ENCODE measurements around the gene TEX52. TPM values are rescaled to one million over a fixed set of nuclear protein-coding genes. Genes with fewer than 3 reads are reported as not detected.

TEX52 gene
- total RNA-seq, 6 experiments from 2014 or later = not detected

DNA sequence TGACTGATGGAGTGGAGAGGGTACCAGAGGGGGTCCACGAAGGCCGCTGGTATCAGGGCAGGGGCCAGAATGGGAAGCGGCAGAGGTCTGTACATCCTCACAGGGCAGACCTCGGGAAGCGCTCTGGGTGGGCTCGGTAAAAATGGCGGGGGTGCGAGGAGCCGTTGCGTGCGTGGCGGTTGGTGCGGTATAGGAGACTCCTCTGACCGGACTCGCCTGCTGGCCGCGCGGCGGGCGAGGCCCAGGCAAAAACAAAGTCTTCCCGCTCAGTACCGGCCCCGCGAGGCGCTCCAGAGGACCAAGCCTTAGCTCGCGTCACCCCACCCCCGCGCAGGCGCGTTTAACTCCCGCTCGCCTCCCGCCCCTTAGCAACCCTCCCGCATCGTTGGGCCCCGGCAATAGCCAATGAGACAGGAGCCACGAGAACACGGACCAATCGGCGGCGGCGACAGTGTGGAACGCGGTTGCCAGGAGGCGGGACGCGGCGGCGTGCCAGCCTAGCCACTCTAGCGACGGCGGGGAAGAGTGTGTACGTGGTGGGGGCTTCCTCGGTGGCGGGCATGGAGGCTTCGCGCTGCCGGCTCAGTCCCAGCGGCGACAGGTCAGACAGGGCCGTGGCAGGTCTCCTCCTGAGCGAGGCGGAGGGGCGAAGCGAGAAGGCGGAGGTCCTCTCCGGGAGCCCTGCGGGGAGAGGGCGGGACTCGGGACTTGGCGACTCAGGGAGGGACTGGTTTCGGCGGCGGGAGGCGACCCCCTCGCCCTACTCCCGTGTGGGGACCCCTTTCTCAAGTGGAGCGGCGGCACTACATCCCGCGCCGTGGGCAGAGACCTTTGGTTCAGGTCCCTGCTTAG lies 33.8 kb upstream of the TEX52 start, which contains the start of gene TULP3:
TSS of gene TULP3 (plus strand) at position 504 of the 852 bp plus-strand sequence. CDS start at position 561, 57 bp downstream.
- peaks cover 42% of the 10 kb centered on the region for H3K4me1 Mint-ChIP-seq (ENCODE audit: low read depth)
- peaks cover 9% of the 10 kb centered on the region; the same call in 1 of the 2 replicates for H3K36me3 Mint-ChIP-seq (ENCODE audit: low read depth)
- H3K27me3 Mint-ChIP-seq (ENCODE audit: insufficient read depth) = peaks cover 7% of the 10 kb centered on the region
- H3K4me3 Mint-ChIP-seq = peak within 1 kb of the TSS; percentile 99
- peak within 1 kb of the TSS; percentile 92 for H3K27ac Mint-ChIP-seq
- TF ChIP-seq, protein P1, sequence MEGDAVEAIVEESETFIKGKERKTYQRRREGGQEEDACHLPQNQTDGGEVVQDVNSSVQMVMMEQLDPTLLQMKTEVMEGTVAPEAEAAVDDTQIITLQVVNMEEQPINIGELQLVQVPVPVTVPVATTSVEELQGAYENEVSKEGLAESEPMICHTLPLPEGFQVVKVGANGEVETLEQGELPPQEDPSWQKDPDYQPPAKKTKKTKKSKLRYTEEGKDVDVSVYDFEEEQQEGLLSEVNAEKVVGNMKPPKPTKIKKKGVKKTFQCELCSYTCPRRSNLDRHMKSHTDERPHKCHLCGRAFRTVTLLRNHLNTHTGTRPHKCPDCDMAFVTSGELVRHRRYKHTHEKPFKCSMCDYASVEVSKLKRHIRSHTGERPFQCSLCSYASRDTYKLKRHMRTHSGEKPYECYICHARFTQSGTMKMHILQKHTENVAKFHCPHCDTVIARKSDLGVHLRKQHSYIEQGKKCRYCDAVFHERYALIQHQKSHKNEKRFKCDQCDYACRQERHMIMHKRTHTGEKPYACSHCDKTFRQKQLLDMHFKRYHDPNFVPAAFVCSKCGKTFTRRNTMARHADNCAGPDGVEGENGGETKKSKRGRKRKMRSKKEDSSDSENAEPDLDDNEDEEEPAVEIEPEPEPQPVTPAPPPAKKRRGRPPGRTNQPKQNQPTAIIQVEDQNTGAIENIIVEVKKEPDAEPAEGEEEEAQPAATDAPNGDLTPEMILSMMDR (IDR thresholded peaks at IDR 0.05) = no peak
- DNase-seq = peak; percentile 98
- H3K9me3 Mint-ChIP-seq = no peaks in the 10 kb centered on the region

DNA sequence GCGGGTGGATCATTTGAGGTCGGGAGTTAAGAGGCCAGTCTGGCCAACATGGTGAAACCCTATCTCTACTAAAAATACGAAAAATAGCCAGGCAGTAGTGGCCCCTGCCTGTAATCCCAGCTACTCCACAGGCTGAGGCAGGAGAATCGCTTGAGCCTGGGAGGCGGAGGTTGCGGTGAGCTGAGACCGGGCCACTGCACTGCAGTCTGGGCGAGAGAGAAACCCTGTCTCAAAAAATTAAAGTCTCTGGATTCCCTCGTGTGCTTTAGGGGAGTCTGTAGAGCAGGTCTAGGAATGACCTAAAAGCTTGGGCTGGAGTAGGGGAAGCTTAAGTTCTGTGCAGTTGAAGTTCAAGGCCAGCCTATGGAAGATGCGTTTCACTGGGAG lies 33.2 kb upstream of the TEX52 start:
- Mint-ChIP-seq H3K4me3 (peak overlapping the region; percentile 99), H3K36me3 (ENCODE audit: low read depth) (peaks cover 12% of the 10 kb centered on the region; the same call in 1 of the 2 replicates), H3K27ac (peak overlapping the region; percentile 92), H3K9me3 (no peaks in the 10 kb centered on the region), H3K27me3 (ENCODE audit: insufficient read depth) (peaks cover 7% of the 10 kb centered on the region), H3K4me1 (ENCODE audit: low read depth) (peaks cover 36% of the 10 kb centered on the region)
- TF ChIP-seq, protein P1 (IDR thresholded peaks at IDR 0.05) = no peak
- DNase-seq = no peak

DNA sequence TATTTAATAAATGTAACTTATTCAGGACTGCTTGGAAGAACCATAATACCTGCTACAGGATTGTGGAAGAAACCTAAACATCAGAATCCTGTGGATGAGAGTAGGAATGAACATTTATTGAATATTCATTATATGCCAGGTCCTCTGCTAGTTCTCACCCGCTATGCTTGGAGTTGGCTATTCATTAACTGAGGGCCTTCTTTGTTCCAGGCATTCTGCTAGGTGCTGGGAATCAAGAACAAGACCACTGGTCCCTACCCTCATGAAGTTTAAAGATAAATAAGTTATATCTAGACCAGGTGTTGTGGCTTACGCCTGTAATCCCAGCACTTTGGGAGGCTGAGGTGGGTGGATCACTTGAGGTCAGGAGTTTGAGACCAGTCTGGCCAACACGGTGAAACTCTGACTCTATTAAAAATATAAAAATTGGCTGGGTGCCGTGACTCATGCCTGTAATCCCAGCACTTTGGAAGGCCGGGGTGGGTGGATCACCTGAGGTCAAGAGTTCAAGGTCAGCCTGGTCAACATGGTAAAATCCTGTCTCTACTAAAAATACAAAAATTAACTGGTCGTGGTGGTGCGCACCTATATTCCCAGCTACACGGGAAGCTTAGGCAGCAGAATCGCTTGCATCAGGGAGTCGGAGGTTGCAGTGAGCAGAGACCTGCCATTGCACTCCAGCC lies 30.1 kb upstream of the TEX52 start:
- H3K36me3 Mint-ChIP-seq (ENCODE audit: low read depth) = peaks cover 17% of the 10 kb centered on the region; the same call in 1 of the 2 replicates
- H3K27me3 Mint-ChIP-seq (ENCODE audit: insufficient read depth) = peaks cover 7% of the 10 kb centered on the region
- peaks cover 23% of the 10 kb centered on the region for H3K4me1 Mint-ChIP-seq (ENCODE audit: low read depth)
- H3K27ac Mint-ChIP-seq = no peak overlapping the region
- no peak for DNase-seq
- H3K4me3 Mint-ChIP-seq = no peak overlapping the region
- TF ChIP-seq, protein P1 (IDR thresholded peaks at IDR 0.05) = no peak
- no peaks in the 10 kb centered on the region for H3K9me3 Mint-ChIP-seq

DNA sequence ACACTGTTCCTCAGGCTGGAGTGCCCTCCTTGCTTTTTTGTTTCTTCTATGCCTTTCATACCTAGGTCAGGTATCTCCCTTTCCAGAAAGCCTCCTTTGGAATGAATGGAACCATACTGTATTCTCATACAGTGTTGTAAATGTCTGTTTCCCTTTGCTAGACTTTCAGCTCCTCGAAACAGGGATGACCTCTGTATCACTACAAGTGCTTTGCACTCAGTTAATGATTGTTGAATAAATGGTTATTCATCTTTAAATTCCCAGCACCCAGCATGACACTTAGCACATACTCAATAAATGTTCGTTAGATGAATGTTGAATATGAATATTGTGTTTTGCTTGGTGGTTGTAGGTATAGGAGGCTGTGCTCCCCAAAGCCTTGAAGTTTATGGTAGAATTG lies 28.0 kb upstream of the TEX52 start:
- no peak overlapping the region for H3K4me3 Mint-ChIP-seq
- H3K4me1 Mint-ChIP-seq (ENCODE audit: low read depth) = peaks cover 9% of the 10 kb centered on the region
- H3K27ac Mint-ChIP-seq = peak overlapping the region; percentile 37; the same call in 1 of the 2 replicates
- DNase-seq = no peak
- no peaks in the 10 kb centered on the region for H3K27me3 Mint-ChIP-seq (ENCODE audit: insufficient read depth)
- no peaks in the 10 kb centered on the region for H3K9me3 Mint-ChIP-seq
- TF ChIP-seq, protein P1 (IDR thresholded peaks at IDR 0.05) = no peak
- H3K36me3 Mint-ChIP-seq (ENCODE audit: low read depth) = peaks cover 17% of the 10 kb centered on the region; the same call in 1 of the 2 replicates

DNA sequence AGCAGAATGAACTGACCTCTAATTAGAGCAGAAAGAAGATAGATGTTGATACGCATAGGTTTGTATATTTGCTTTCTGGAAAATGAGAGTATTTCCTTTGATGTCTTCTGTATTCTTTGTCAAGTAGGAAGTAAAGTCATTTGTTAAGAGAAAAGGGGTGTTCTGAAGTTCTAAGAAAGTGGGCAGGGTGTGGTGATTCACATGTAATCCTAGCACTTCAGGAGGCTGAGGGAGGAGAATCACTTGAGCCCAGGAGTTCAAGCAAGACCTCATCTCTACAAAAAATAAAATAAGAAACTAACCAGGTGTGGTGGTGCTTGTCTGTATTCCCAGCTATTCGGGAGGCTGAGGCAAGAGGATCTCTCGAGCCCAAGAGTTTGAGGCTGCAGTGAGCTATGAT lies 23.0 kb upstream of the TEX52 start:
- Mint-ChIP-seq H3K27me3 (ENCODE audit: insufficient read depth) (peaks cover 4% of the 10 kb centered on the region; the same call in 1 of the 2 replicates), H3K9me3 (no peaks in the 10 kb centered on the region), H3K27ac (no peak overlapping the region), H3K36me3 (ENCODE audit: low read depth) (peaks cover 4% of the 10 kb centered on the region; the same call in 1 of the 2 replicates), H3K4me1 (ENCODE audit: low read depth) (peaks cover 24% of the 10 kb centered on the region), H3K4me3 (no peak overlapping the region)
- no peak for DNase-seq
- TF ChIP-seq, protein P1 (IDR thresholded peaks at IDR 0.05) = no peak

Data from HFFc6 (cell line).